SK-N-SH (cell line): ENCODE results near the gene LIMK2. TPM values are rescaled to one million over a fixed set of nuclear protein-coding genes. Genes with fewer than 3 reads are reported as not detected.
A peak's percentile ranks its signal among the peaks of the same experiment; 100 is the strongest.

Source experiments
- CTCF ChIA-PET: fragments of 300-600, 350-600 bp; formaldehyde crosslinking; extraction: SDS; loops from one replicate; lab custom pipeline; 2021; lab: Yijun Ruan, JAX
- POLR2A ChIA-PET: fragments of 350-600 bp; sonication (Branson Sonifier 250); formaldehyde crosslinking; extraction: SDS; loops from one replicate; lab custom pipeline; 2020; ENCODE audit warnings: antibody characterized with exemption, inconsistent platforms; lab: Yijun Ruan, JAX
- DNase-seq: peaks from one replicate; pipeline ENCODE4 v3.0.0; 2012
- H2AFZ ChIP-seq: fragments of 200-600 bp; sonication (generic); 2 replicates; pipeline ENCODE4 v1.8.1; 2016; ENCODE audit warnings: antibody characterized with exemption, mild to moderate bottlenecking, low read depth
- H3F3A ChIP-seq: fragments of 200-600 bp; sonication (generic); replicated peaks from 2 replicates; pipeline ENCODE3; 2016; ENCODE audit warnings: antibody characterized with exemption, mild to moderate bottlenecking; ENCODE audit not compliant: insufficient read depth
- H3K27ac ChIP-seq, 2 experiments: fragments of 200-500 bp in 1 of 2; fragments of 200-600 bp in 1 of 2; sonication (Bioruptor generic) in 1 of 2; sonication (generic), shearing (Covaris generic) in 1 of 2; 2 replicates each; pipeline versions ENCODE4 v1.5.1 to v1.6.1; 2014 to 2016; ENCODE audit warnings: low read depth in 2 of 2, inconsistent platforms in 1 of 2, low read length in 1 of 2, mild to moderate bottlenecking in 1 of 2, mixed read lengths in 1 of 2
- H3K27me3 ChIP-seq: fragments of 200-600 bp; sonication (generic), shearing (Covaris generic); 2 replicates; pipeline ENCODE4 v1.6.1; 2016; ENCODE audit warnings: mixed run types; ENCODE audit not compliant: insufficient read depth
- H3K36me3 ChIP-seq, 2 experiments: fragments of 200-500 bp in 1 of 2; fragments of 200-600 bp in 1 of 2; sonication (Bioruptor generic) in 1 of 2; sonication (generic) in 1 of 2; replicated peaks in 1 of 2; 2 replicates each; pipeline versions ENCODE3 to v1.5.1; 2014 to 2016; ENCODE audit warnings: low read length in 1 of 2, mild to moderate bottlenecking in 1 of 2; ENCODE audit not compliant: insufficient read depth in 2 of 2, control insufficient read depth in 1 of 2
- H3K4me1 ChIP-seq, 2 experiments: fragments of 200-500 bp in 1 of 2; fragments of 200-600 bp in 1 of 2; sonication (Bioruptor generic) in 1 of 2; sonication (generic), shearing (Covaris generic) in 1 of 2; 2 replicates each; pipeline versions ENCODE4 v1.5.1 to v1.6.1; 2014 to 2016; ENCODE audit warnings: low read depth in 1 of 2, low read length in 1 of 2, mixed run types in 1 of 2; ENCODE audit not compliant: insufficient read depth in 2 of 2, control insufficient read depth in 1 of 2
- H3K4me2 ChIP-seq: fragments of 200-600 bp; sonication (generic), shearing (Covaris generic); 2 replicates; pipeline ENCODE4 v1.6.1; 2017; ENCODE audit warnings: mixed run types
- H3K4me3 ChIP-seq, 2 experiments: fragments of 200-500 bp in 1 of 2; fragments of 200-600 bp in 1 of 2; sonication (Bioruptor generic) in 1 of 2; sonication (generic), shearing (Covaris generic) in 1 of 2; 2 replicates each; pipeline versions ENCODE4 v1.5.1 to v1.8.1; 2014 to 2016; ENCODE audit warnings: low read depth in 2 of 2, inconsistent platforms in 1 of 2, low read length in 1 of 2, mild to moderate bottlenecking in 1 of 2, mixed read lengths in 1 of 2, moderate library complexity in 1 of 2
- H3K79me2 ChIP-seq: fragments of 200-600 bp; sonication (generic); 2 replicates; pipeline ENCODE4 v1.8.1; 2017; ENCODE audit warnings: mild to moderate bottlenecking; ENCODE audit not compliant: insufficient read depth
- H3K9ac ChIP-seq: fragments of 200-600 bp; sonication (generic); 2 replicates; pipeline ENCODE4 v1.6.1; 2017; ENCODE audit warnings: mixed run types
- H3K9me2 ChIP-seq: fragments of 200-600 bp; sonication (generic); 2 replicates; pipeline ENCODE4 v1.6.1; 2017; ENCODE audit warnings: mixed run types
- H3K9me3 ChIP-seq: fragments of 200-600 bp; sonication (generic); 2 replicates; pipeline ENCODE4 v1.6.1; 2017; ENCODE audit warnings: mixed run types, mild to moderate bottlenecking, moderate library complexity
- H4K20me1 ChIP-seq: fragments of 200-600 bp; sonication (generic); 2 replicates; pipeline ENCODE4 v1.6.1; 2017; ENCODE audit warnings: mild to moderate bottlenecking, mixed run types; ENCODE audit not compliant: insufficient read depth
- CHD2 ChIP-seq: fragments of 150-350 bp; IDR thresholded peaks from 2 replicates; pipeline ENCODE4 v1.6.1; 2018; ENCODE audit warnings: low read length; ENCODE audit not compliant: partially characterized antibody
- EZH2phosphoT487 ChIP-seq: fragments of 200-600 bp; sonication (generic); IDR thresholded peaks from 2 replicates; pipeline ENCODE4 v1.6.1; 2017; ENCODE audit warnings: low read depth, mixed run types, mild to moderate bottlenecking, antibody characterized with exemption, moderate library complexity, borderline replicate concordance
- JUND ChIP-seq: IDR thresholded peaks from 2 replicates; pipeline ENCODE4 v1.4.0; 2012
- MXI1 ChIP-seq: IDR thresholded peaks from 2 replicates; pipeline ENCODE4 v1.6.1; 2012; ENCODE audit warnings: mild to moderate bottlenecking, low read depth, low read length, improper control_type of control experiment
- NRF1 ChIP-seq: IDR thresholded peaks from 2 replicates; pipeline ENCODE4 v1.6.1; 2012; ENCODE audit warnings: low read depth, mild to moderate bottlenecking, low read length
- RAD21 ChIP-seq: IDR thresholded peaks from 2 replicates; pipeline ENCODE4 v1.6.1; 2012; ENCODE audit warnings: mild to moderate bottlenecking, low read length
- RFX5 ChIP-seq: IDR thresholded peaks from 2 replicates; pipeline ENCODE4 v1.6.1; 2012; ENCODE audit warnings: mild to moderate bottlenecking, improper control_type of control experiment, low read length
- SIN3A ChIP-seq: IDR thresholded peaks from 2 replicates; pipeline ENCODE4 v1.6.1; 2012; ENCODE audit warnings: low read depth, mild to moderate bottlenecking, low read length, moderate library complexity, borderline replicate concordance
- TAF1 ChIP-seq: IDR thresholded peaks from 2 replicates; pipeline ENCODE4 v1.6.1; 2012; ENCODE audit warnings: low read depth, mild to moderate bottlenecking, low read length, moderate library complexity, borderline replicate concordance
- TEAD4 ChIP-seq: IDR thresholded peaks from 2 replicates; pipeline ENCODE4 v1.4.0; 2012; ENCODE audit warnings: mild to moderate bottlenecking, borderline replicate concordance; ENCODE audit not compliant: insufficient read depth
- WGBS: methylation state at CpG from one replicate; pipeline ENCODE4 v1.1.6; 2017; ENCODE audit warnings: low lambda C conversion rate; 5-methylcytosine and 5-hydroxymethylcytosine counted together
- polyA plus RNA-seq, 3 experiments: library from polyadenylated mRNA; depleted of rRNA; stranded (reverse); fragments of >200 nt; gene quantifications; 2 replicates each; pipeline ENCODE4 v1.2.3, GENCODE V29; 2012
- TF ChIP-seq, protein P1 (sequence below): fragments of 150-350 bp; IDR thresholded peaks from 2 replicates; pipeline ENCODE4 v1.6.1; 2016; ENCODE audit warnings: mild to moderate bottlenecking, low read depth, low read length
- TF ChIP-seq, protein P2 (sequence below): IDR thresholded peaks from 2 replicates; pipeline ENCODE4; 2012
- TF ChIP-seq, protein P3 (sequence below): IDR thresholded peaks from 2 replicates; pipeline ENCODE4 v1.4.0; 2012; ENCODE audit warnings: low read depth, borderline replicate concordance
- TF ChIP-seq, protein P4 (sequence below): IDR thresholded peaks from 2 replicates; pipeline ENCODE4 v1.4.0; 2012; ENCODE audit warnings: low read depth, borderline replicate concordance
- TF ChIP-seq, protein P5 (sequence below): fragments of 150-350 bp; IDR thresholded peaks from 2 replicates; pipeline ENCODE4 v1.6.1; 2017; ENCODE audit warnings: antibody characterized with exemption, low read length, low read depth, borderline replicate concordance

The LIMK2 gene
- polyA plus RNA-seq, 1 of the 3 experiments (the other 2 are of a cell fraction): 9.8 TPM

DNA sequence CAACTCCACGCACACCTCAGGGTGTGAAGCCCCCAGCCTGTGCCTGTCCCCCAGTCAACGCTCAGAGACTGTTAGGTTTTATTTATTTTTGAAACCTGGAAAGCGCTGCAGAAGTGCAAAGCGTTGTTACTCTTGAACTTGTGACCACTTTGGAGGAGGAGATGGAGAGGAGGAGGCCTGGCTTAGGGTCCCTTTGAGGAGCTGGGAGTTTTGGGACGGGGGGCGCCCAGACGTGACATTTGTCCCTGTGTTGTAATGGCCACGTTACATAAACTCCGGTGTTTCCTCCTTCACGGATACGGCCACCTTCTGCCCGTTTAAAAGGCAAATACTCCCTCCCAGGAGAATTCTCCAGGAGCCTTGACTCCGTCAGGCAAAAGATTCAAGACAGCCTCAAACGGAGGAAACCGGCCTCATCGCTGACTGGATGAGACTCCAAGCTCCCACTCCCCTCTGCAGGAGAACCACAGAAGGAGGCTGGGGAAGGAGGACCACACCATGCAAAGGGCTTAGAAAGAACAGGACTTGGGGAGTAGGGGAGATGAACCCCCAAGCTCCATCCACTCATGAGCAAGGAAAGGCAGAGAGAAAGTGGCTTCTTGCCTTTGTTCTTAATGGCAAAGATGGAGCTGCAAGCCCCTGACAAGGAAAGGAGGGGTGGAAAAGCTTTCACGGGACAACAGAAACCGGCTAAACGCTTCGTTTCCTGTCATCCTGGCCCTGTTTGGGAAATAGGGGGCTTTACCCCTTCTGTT, 79.6 kb downstream of the LIMK2 start:
- Histone ChIP-seq H2AFZ (peak overlapping the region; percentile 61), H3K79me2 (no peaks in the 10 kb centered on the region), H3F3A (peaks cover 13% of the 10 kb centered on the region), H3K27ac (peak overlapping the region; percentile 50 to 96), H3K4me1 (peaks cover 16 to 20% of the 10 kb centered on the region in 2 experiments; a peak in 3 of 4 replicates), H3K4me3 (peak overlapping the region; percentile 69 to 74), H3K9me3 (no peaks in the 10 kb centered on the region), H3K27me3 (no peaks in the 10 kb centered on the region), H3K9me2 (no peaks in the 10 kb centered on the region), H3K4me2 (peak overlapping the region; percentile 88), H3K9ac (peak overlapping the region; percentile 65), H4K20me1 (no peaks in the 10 kb centered on the region), H3K36me3 (peaks cover 0 to 4% of the 10 kb centered on the region in 2 experiments)
- ChIA-PET POLR2A (interaction anchor here (0.5 to 1.3 kb wide), 6 partner anchors 43 to 126 kb away, joined by 3 read pairs; partner anchors contain the start of gene DRG1), CTCF (interaction anchor here (0.6 to 3.4 kb wide), 5 partner anchors 19 to 570 kb away, joined by 3 to 21 read pairs (median 9); partner anchors contain the start of gene LIMK2)
- 16% methylated on average over 19 of the region's 20 CpGs for WGBS
- peak; percentile 34 for DNase-seq
- TF ChIP-seq, protein P1, sequence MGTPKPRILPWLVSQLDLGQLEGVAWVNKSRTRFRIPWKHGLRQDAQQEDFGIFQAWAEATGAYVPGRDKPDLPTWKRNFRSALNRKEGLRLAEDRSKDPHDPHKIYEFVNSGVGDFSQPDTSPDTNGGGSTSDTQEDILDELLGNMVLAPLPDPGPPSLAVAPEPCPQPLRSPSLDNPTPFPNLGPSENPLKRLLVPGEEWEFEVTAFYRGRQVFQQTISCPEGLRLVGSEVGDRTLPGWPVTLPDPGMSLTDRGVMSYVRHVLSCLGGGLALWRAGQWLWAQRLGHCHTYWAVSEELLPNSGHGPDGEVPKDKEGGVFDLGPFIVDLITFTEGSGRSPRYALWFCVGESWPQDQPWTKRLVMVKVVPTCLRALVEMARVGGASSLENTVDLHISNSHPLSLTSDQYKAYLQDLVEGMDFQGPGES: no peak
- no peak for TF ChIP-seq SIN3A
- TF ChIP-seq NRF1: no peak

DNA sequence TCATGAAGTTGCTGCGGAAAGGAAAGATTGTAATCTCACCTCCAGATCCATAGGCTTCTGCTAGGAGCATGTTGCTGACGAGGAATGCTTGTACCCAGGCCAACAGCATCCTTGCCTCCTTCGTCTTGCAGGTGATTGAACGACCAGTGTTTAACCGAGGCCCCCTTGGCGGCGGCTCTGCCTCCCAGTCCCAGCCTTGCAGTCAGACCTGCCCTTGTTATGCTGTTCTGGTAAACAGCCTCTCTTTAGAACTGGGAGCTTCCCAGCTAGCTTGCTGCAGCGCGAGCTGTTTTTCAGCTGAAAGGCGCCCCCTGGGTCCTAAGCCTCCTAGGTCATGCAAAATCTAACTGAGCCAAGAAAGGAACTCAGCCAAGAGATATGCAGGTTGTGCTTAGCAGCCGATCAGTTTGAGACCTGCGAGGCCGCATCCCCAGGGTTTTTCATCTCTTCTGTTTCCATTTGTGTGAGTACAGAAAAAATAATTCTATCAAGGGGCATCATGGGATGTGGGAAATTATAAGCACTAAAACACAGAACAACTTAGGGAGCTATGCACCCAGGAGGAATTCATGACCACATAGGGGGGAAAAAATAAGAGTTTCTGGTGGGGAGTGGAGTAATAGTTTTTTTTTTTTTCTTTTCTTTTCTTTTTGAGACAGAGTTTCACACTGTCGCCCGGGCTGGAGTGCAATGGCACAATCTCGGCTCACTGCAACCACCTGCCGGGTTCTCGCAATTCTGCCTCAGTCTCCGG, 80.3 kb downstream of the LIMK2 start, which contains the start of gene PIK3IP1:
Gene PIK3IP1 (minus strand): TSS at position 253 of the 754 bp plus-strand sequence. CDS start 144 bp downstream, at position 109.
- ChIA-PET POLR2A (interaction anchor here (0.8 to 1.3 kb wide), 5 partner anchors 44 to 107 kb away, joined by 3 read pairs; partner anchors contain the start of gene DRG1), CTCF (interaction anchor here (0.6 to 3.4 kb wide), 6 partner anchors 19 to 571 kb away, joined by 3 to 21 read pairs (median 8); partner anchors contain the start of gene LIMK2)
- no peaks in the 10 kb centered on the region for H4K20me1 ChIP-seq
- H3K4me2 ChIP-seq: peak within 1 kb of the TSS; percentile 88
- H3K9ac ChIP-seq: peak within 1 kb of the TSS; percentile 65
- H3F3A ChIP-seq: peaks cover 13% of the 10 kb centered on the region
- H3K9me2 ChIP-seq: no peaks in the 10 kb centered on the region
- WGBS: 36% methylated on average over 16 of the region's 19 CpGs
- no peaks in the 10 kb centered on the region for H3K9me3 ChIP-seq
- H3K4me1 ChIP-seq: peaks cover 16 to 19% of the 10 kb centered on the region in 2 experiments; a peak in 3 of 4 replicates
- H3K4me3 ChIP-seq: peak within 1 kb of the TSS; percentile 69 to 74
- peak within 1 kb of the TSS; percentile 54 to 96 for H3K27ac ChIP-seq
- H2AFZ ChIP-seq: peak within 1 kb of the TSS; percentile 61
- DNase-seq: peak; percentile 83
- H3K36me3 ChIP-seq: peaks cover 0 to 4% of the 10 kb centered on the region in 2 experiments
- no peaks in the 10 kb centered on the region for H3K79me2 ChIP-seq
- no peaks in the 10 kb centered on the region for H3K27me3 ChIP-seq
- TF ChIP-seq TEAD4 (no peak), TAF1 (peak; percentile 58), RFX5 (no peak), JUND (no peak), CHD2 (peak; percentile 58), EZH2phosphoT487 (no peak), RAD21 (peak; percentile 60), MXI1 (peak; percentile 88)
- TF ChIP-seq, protein P2, sequence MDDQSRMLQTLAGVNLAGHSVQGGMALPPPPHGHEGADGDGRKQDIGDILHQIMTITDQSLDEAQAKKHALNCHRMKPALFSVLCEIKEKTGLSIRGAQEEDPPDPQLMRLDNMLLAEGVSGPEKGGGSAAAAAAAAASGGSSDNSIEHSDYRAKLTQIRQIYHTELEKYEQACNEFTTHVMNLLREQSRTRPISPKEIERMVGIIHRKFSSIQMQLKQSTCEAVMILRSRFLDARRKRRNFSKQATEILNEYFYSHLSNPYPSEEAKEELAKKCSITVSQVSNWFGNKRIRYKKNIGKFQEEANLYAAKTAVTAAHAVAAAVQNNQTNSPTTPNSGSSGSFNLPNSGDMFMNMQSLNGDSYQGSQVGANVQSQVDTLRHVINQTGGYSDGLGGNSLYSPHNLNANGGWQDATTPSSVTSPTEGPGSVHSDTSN: peak; percentile 22; the same call in 1 of the 2 replicates
- TF ChIP-seq, protein P3, sequence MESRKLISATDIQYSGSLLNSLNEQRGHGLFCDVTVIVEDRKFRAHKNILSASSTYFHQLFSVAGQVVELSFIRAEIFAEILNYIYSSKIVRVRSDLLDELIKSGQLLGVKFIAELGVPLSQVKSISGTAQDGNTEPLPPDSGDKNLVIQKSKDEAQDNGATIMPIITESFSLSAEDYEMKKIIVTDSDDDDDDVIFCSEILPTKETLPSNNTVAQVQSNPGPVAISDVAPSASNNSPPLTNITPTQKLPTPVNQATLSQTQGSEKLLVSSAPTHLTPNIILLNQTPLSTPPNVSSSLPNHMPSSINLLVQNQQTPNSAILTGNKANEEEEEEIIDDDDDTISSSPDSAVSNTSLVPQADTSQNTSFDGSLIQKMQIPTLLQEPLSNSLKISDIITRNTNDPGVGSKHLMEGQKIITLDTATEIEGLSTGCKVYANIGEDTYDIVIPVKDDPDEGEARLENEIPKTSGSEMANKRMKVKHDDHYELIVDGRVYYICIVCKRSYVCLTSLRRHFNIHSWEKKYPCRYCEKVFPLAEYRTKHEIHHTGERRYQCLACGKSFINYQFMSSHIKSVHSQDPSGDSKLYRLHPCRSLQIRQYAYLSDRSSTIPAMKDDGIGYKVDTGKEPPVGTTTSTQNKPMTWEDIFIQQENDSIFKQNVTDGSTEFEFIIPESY: no peak
- TF ChIP-seq, protein P4, sequence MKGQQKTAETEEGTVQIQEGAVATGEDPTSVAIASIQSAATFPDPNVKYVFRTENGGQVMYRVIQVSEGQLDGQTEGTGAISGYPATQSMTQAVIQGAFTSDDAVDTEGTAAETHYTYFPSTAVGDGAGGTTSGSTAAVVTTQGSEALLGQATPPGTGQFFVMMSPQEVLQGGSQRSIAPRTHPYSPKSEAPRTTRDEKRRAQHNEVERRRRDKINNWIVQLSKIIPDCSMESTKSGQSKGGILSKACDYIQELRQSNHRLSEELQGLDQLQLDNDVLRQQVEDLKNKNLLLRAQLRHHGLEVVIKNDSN: no peak
- TF ChIP-seq, protein P5, sequence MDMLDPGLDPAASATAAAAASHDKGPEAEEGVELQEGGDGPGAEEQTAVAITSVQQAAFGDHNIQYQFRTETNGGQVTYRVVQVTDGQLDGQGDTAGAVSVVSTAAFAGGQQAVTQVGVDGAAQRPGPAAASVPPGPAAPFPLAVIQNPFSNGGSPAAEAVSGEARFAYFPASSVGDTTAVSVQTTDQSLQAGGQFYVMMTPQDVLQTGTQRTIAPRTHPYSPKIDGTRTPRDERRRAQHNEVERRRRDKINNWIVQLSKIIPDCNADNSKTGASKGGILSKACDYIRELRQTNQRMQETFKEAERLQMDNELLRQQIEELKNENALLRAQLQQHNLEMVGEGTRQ: no peak
